MCF 10A (cell line): ENCODE measurements around the gene ATRIP. TPM values are rescaled to one million over a fixed set of nuclear protein-coding genes. Genes with fewer than 3 reads are reported as not detected.

Experiments
- BruUV-seq: library from RNA; stranded (reverse); fragments of 400-500 nt; replicated peaks from 2 replicates; lab custom pipeline; 2021; lab: Mats Ljungman, UMichigan
- CTCF ChIA-PET: fragments of 300-600 bp; sonication (Branson Sonifier 250); formaldehyde crosslinking; extraction: SDS; loops from one replicate; lab custom pipeline; 2021; ENCODE audit warnings: antibody characterized with exemption, inconsistent platforms; lab: Yijun Ruan, JAX
- POLR2A ChIA-PET: fragments of 300-600, 350-650 bp; sonication (Branson Sonifier 250); formaldehyde crosslinking; extraction: SDS; loops from one replicate; lab custom pipeline; 2020; ENCODE audit warnings: antibody characterized with exemption, inconsistent platforms; lab: Yijun Ruan, JAX
- DNase-seq: peaks from one replicate; pipeline ENCODE4 v3.0.0-alpha.2; 2018; ENCODE audit not compliant: unreplicated experiment
- H3K27ac Mint-ChIP-seq: one replicate; pipeline ENCODE4 v1.8.0; 2022; ENCODE audit warnings: mild to moderate bottlenecking, low read depth, mixed read lengths; ENCODE audit not compliant: unreplicated experiment
- H3K27me3 Mint-ChIP-seq: one replicate; pipeline ENCODE4 v1.8.0; 2022; ENCODE audit warnings: mixed read lengths; ENCODE audit not compliant: insufficient read depth, unreplicated experiment
- H3K36me3 Mint-ChIP-seq: one replicate; pipeline ENCODE4 v1.8.0; 2022; ENCODE audit warnings: mild to moderate bottlenecking, moderate library complexity, mixed read lengths; ENCODE audit not compliant: insufficient read depth, unreplicated experiment
- H3K4me1 Mint-ChIP-seq: one replicate; pipeline ENCODE4 v1.8.0; 2022; ENCODE audit warnings: mixed read lengths; ENCODE audit not compliant: insufficient read depth, unreplicated experiment
- H3K4me3 Mint-ChIP-seq: one replicate; pipeline ENCODE4 v1.8.0; 2022; ENCODE audit warnings: mild to moderate bottlenecking, moderate library complexity, mixed read lengths; ENCODE audit not compliant: unreplicated experiment
- H3K9me3 Mint-ChIP-seq: one replicate; pipeline ENCODE4 v1.8.0; 2022; ENCODE audit warnings: mixed read lengths; ENCODE audit not compliant: unreplicated experiment
- intact Hi-C: fragments of 100-400 bp; cut with micrococcal nuclease; formaldehyde crosslinking; loops from 2 replicates; pipeline ENCODE4 v1.14.1; 2022
- total RNA-seq: library from RNA; stranded (reverse); gene quantifications from 2 replicates; pipeline ENCODE4 v1.2.3, GENCODE V29; 2022
- TF ChIP-seq, protein P1 (sequence below): fragments of 200-600 bp; IDR thresholded peaks from one replicate; pipeline ENCODE4 v1.8.0; 2022; ENCODE audit warnings: antibody characterized with exemption, mild to moderate bottlenecking; ENCODE audit not compliant: unreplicated experiment

Gene ATRIP
- total RNA-seq, 1 experiment from 2014 or later = 8.6 TPM

DNA sequence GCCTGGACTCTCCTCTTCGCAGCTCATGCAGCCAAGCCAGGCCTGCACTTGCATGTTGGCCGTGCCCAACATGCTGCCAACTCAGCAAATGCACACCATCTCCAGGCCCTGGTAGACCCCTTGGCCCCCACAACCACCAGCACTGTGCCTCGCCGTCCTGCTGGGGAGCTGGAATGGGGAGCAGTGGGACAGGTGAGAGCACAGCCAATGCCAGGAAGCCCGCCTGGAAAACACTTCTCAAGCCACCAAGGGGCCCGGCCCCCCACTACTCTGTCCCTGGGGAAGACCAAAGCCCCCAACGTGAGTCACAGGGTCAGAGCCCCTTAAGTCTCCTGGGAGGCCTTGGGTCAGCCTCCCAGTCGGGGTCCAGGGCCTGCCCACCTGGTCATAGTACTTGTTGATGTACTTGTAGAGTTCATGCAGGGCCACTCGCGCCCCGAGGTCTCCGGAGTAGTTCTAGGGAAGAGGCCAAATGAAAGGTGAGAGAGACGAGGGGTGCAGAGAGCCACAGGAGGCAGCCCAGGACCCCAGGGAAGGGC is 41.1 kb upstream of the ATRIP start:
- H3K27ac Mint-ChIP-seq = peak overlapping the region; percentile 6

DNA sequence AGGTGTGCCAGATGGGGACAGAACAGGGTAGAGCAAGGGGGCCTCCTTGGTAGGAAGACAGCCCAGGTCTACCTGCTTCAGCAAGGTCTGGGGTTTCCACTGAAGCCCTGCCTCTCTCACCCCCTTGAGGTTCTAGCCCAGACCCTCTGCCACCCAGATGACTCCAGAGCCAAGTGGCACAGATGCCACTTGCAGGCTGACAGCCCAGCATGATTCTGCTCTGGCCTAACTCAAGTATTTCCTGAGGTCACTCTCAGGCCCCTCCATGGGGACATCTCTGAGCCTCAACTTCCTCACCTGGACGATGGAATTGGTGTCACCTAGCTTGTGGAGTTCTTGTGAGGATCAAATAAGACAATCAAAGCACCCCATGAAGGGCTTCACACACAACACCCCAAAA is 40.6 kb upstream of the ATRIP start:
- TF ChIP-seq, protein P1, sequence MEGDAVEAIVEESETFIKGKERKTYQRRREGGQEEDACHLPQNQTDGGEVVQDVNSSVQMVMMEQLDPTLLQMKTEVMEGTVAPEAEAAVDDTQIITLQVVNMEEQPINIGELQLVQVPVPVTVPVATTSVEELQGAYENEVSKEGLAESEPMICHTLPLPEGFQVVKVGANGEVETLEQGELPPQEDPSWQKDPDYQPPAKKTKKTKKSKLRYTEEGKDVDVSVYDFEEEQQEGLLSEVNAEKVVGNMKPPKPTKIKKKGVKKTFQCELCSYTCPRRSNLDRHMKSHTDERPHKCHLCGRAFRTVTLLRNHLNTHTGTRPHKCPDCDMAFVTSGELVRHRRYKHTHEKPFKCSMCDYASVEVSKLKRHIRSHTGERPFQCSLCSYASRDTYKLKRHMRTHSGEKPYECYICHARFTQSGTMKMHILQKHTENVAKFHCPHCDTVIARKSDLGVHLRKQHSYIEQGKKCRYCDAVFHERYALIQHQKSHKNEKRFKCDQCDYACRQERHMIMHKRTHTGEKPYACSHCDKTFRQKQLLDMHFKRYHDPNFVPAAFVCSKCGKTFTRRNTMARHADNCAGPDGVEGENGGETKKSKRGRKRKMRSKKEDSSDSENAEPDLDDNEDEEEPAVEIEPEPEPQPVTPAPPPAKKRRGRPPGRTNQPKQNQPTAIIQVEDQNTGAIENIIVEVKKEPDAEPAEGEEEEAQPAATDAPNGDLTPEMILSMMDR = no peak
- intact Hi-C loops = no loop called here
- BruUV-seq = no TSS peak
- H3K4me1 Mint-ChIP-seq = peaks cover 27% of the 10 kb centered on the region
- no peak for DNase-seq
- peaks cover 83% of the 10 kb centered on the region for H3K36me3 Mint-ChIP-seq
- POLR2A ChIA-PET = interaction anchor here (22.1 kb wide), 1 partner anchor 22 kb away, joined by 749 read pairs; the partner anchor contains the start of gene PLXNB1
- CTCF ChIA-PET = interaction anchor here (1.0 to 22.6 kb wide), 2 partner anchors 31 to 212 kb away, joined by 3 to 647 read pairs; partner anchors contain the start of genes CCDC51 and TMA7
- no peaks in the 10 kb centered on the region for H3K9me3 Mint-ChIP-seq
- H3K27me3 Mint-ChIP-seq = no peaks in the 10 kb centered on the region
- H3K4me3 Mint-ChIP-seq = no peak overlapping the region
- peak overlapping the region; percentile 6 for H3K27ac Mint-ChIP-seq

More for the DNA sequence above, 41.1 kb upstream of the ATRIP start:
- no peak for DNase-seq
- peaks cover 83% of the 10 kb centered on the region for H3K36me3 Mint-ChIP-seq
- no peaks in the 10 kb centered on the region for H3K9me3 Mint-ChIP-seq
- peaks cover 30% of the 10 kb centered on the region for H3K4me1 Mint-ChIP-seq
- H3K27me3 Mint-ChIP-seq = no peaks in the 10 kb centered on the region
- TF ChIP-seq, protein P1 = no peak
- POLR2A ChIA-PET = interaction anchor here (7.8 to 22.1 kb wide), 2 partner anchors 9 to 23 kb away, joined by 65 to 749 read pairs; partner anchors contain the start of gene PLXNB1
- CTCF ChIA-PET = interaction anchor here (1.0 to 22.6 kb wide), 2 partner anchors 10 to 32 kb away, joined by 3 to 647 read pairs; partner anchors contain the start of genes CCDC51 and TMA7
- no TSS peak for BruUV-seq
- no peak overlapping the region for H3K4me3 Mint-ChIP-seq
- intact Hi-C loops = no loop called here

DNA sequence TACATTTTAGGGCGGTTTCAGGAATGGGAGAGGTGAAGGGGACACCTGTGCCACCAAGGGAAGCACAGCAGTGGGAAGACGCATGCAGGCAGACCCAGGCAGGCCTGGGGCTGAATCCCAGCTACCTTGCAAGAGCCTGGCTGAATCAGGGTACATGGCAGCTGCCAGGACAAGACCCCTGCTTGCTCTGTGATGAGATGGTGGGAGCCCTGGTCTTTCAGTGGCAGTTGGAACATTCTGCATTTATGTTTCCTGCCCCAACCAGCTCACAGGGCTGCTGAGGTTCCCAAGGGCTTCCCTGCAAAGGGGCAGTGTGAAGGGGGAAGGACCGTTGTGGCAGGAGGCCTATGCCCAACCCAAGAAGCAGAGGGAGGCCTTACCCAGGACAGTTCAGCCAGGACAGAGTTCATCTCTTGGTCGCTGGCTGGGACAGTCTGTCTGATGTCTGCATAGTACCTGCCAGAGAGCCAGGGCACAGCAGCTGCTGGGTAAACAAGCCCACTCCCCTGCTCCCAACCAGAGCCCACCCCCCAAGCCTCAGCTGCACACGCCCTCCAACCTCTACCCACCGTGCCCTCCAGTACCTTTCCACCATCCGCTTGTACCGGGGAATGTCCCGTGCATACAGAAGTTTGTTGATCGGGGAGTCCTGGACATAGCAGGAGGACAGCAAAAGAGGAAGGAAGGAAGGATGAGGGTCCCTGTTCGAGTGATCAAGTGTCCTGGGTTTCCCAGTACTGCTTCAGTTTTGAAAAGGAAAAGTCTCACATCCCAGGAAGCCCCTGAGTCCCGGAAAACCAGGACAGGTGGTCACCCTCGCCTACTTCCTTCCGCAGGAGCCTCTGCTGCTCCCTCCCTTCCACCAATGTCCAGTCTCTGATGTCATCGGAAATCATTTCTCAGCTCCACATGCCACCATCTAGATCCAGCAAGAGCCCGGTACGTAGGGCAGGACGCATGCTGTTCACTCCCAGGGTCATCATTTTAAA is 39.8 kb upstream of the ATRIP start:
- CTCF ChIA-PET = interaction anchor here (0.6 to 22.6 kb wide), 6 partner anchors 30 to 212 kb away, joined by 3 to 647 read pairs (median 3); partner anchors contain the start of genes CCDC51 and TMA7

More for the DNA sequence above, 39.8 kb upstream of the ATRIP start:
- TF ChIP-seq, protein P1 = no peak
- peak overlapping the region; percentile 64 for H3K27ac Mint-ChIP-seq
- H3K27me3 Mint-ChIP-seq = no peaks in the 10 kb centered on the region
- DNase-seq = no peak
- no TSS peak for BruUV-seq
- intact Hi-C loops = no loop called here
- no peaks in the 10 kb centered on the region for H3K9me3 Mint-ChIP-seq
- H3K4me3 Mint-ChIP-seq = no peak overlapping the region
- POLR2A ChIA-PET = interaction anchor here (1.0 to 22.1 kb wide), 4 partner anchors 11 to 139 kb away, joined by 3 to 749 read pairs (median 4); partner anchors contain the start of genes CCDC51, PLXNB1 and TMA7
- H3K4me1 Mint-ChIP-seq = peaks cover 24% of the 10 kb centered on the region
- peaks cover 77% of the 10 kb centered on the region for H3K36me3 Mint-ChIP-seq
